SK-N-SH treated with all-trans-retinoic acid at 6 μM for 48 hours (cell line): ENCODE measurements around the gene TRABD2B.

ENCODE experiments used
- ARNTL ChIP-seq: fragments of 450-650 bp; formaldehyde crosslinking; IDR thresholded peaks from 2 replicates; pipeline ENCODE4 v1.5.0; 2020; ENCODE audit warnings: low read depth, mild to moderate bottlenecking, moderate library complexity, borderline replicate concordance
- ESRRG ChIP-seq: fragments of 250-450 bp; sonication (Bioruptor Pico); IDR thresholded peaks from 2 replicates; pipeline ENCODE4 v1.6.1; 2021; ENCODE audit warnings: mild to moderate bottlenecking
- GLIS3 ChIP-seq: fragments of 250-450 bp; sonication (Bioruptor Pico); IDR thresholded peaks from 2 replicates; pipeline ENCODE4 v1.5.0; 2020; ENCODE audit warnings: mild to moderate bottlenecking, moderate library complexity
- ISL1 ChIP-seq: fragments of 250-450 bp; sonication (Bioruptor Pico); IDR thresholded peaks from 2 replicates; pipeline ENCODE4 v2.1.2; 2022; ENCODE audit warnings: mild to moderate bottlenecking, moderate library complexity
- SNAI2 ChIP-seq: fragments of 250-450 bp; sonication (Bioruptor Pico); IDR thresholded peaks from 2 replicates; pipeline ENCODE4 v1.5.0; 2020; ENCODE audit warnings: mild to moderate bottlenecking, moderate library complexity
- ZFP3 ChIP-seq: fragments of 250-450 bp; sonication (Bioruptor Pico); IDR thresholded peaks from 2 replicates; pipeline ENCODE4 v1.5.0; 2020; ENCODE audit warnings: mild to moderate bottlenecking, moderate library complexity
- TF ChIP-seq, protein P1 (sequence below): fragments of 250-450 bp; sonication (Bioruptor Pico); IDR thresholded peaks from 2 replicates; pipeline ENCODE4 v1.5.1; 2021; ENCODE audit warnings: mild to moderate bottlenecking, moderate library complexity

DNA sequence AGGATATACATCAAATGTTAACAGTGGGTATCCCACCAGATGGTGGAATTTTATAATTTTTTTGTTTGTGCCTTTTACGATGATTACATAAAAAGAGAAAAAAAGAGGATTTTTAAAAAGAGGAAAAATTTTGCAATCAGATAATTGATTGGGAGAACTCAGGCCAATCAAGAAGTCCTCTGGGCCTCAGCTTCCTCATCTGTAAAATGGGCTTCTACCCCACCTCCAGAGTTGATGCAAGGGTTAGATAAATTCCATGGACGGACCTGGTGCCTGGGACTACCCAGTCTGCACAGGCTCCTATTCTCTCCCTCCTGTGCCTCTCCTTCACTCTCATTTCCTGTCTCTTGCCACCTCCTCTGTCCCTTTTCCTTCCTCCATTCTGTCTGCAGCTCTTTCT is 88.9 kb downstream of the TRABD2B start:
- TF ChIP-seq GLIS3 (CRISPR knock-in tag) (no peak), ISL1 (no peak), ARNTL (no peak), ESRRG (no peak), ZFP3 (CRISPR knock-in tag) (no peak), SNAI2 (CRISPR knock-in tag) (no peak)
- TF ChIP-seq, protein P1, sequence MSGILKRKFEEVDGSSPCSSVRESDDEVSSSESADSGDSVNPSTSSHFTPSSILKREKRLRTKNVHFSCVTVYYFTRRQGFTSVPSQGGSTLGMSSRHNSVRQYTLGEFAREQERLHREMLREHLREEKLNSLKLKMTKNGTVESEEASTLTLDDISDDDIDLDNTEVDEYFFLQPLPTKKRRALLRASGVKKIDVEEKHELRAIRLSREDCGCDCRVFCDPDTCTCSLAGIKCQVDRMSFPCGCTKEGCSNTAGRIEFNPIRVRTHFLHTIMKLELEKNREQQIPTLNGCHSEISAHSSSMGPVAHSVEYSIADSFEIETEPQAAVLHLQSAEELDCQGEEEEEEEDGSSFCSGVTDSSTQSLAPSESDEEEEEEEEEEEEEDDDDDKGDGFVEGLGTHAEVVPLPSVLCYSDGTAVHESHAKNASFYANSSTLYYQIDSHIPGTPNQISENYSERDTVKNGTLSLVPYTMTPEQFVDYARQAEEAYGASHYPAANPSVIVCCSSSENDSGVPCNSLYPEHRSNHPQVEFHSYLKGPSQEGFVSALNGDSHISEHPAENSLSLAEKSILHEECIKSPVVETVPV (CRISPR knock-in tag) = no peak
